PC-9 (cell line): Measurements from ENCODE around the gene STX18. TPM values are rescaled to one million over a fixed set of nuclear protein-coding genes. Genes with fewer than 3 reads are reported as not detected.

Experiments
- BruUV-seq: library from RNA; stranded (reverse); fragments of 400-500 nt; replicated peaks from 2 replicates; lab custom pipeline; 2021; lab: Mats Ljungman, UMichigan
- CTCF ChIA-PET: fragments of 300-600 bp; sonication (Branson Sonifier 250); formaldehyde crosslinking; loops from one replicate; lab custom pipeline; 2022; ENCODE audit warnings: antibody characterized with exemption; lab: Charles Lee
- POLR2A ChIA-PET: fragments of 300-600 bp; sonication (Branson Sonifier 250); formaldehyde crosslinking; loops from one replicate; lab custom pipeline; 2022; ENCODE audit warnings: antibody characterized with exemption; ENCODE audit not compliant: unreplicated experiment; lab: Charles Lee
- DNase-seq, 2 experiments: peaks; one replicate each; pipeline versions ENCODE4 v3.0.0 to v3.0.0-alpha.2; 2015 to 2022; ENCODE audit warnings: mixed read lengths in 1 of 2
- H2AFZ ChIP-seq: fragments of 200-600 bp; sonication (generic); 2 replicates; pipeline ENCODE4 v1.8.1; 2017; ENCODE audit warnings: antibody characterized with exemption
- H3F3A ChIP-seq: fragments of 200-600 bp; sonication (generic); 2 replicates; pipeline ENCODE4 v1.8.1; 2017; ENCODE audit warnings: antibody characterized with exemption, mild to moderate bottlenecking, low read depth; ENCODE audit not compliant: insufficient read depth
- H3K27ac ChIP-seq: fragments of 200-600 bp; sonication (generic); 2 replicates; pipeline ENCODE4 v1.6.1; 2016; ENCODE audit warnings: mixed run types
- H3K27me3 ChIP-seq: fragments of 200-600 bp; sonication (generic); 2 replicates; pipeline ENCODE4 v1.6.1; 2016; ENCODE audit warnings: low read depth, mixed run types; ENCODE audit not compliant: insufficient read depth
- H3K36me3 ChIP-seq: fragments of 200-600 bp; sonication (generic); 2 replicates; pipeline ENCODE4 v1.6.1; 2016; ENCODE audit warnings: low read depth, mixed run types
- H3K4me1 ChIP-seq: fragments of 200-600 bp; sonication (generic); replicated peaks from 2 replicates; pipeline ENCODE4 v1.6.1; 2016; ENCODE audit warnings: mixed run types; ENCODE audit not compliant: insufficient read depth
- H3K4me2 ChIP-seq: fragments of 200-600 bp; sonication (generic); 2 replicates; pipeline ENCODE4 v1.6.1; 2017; ENCODE audit warnings: mixed run types
- H3K4me3 ChIP-seq: fragments of 200-600 bp; sonication (generic); 2 replicates; pipeline ENCODE4 v1.6.1; 2016; ENCODE audit warnings: mixed run types
- H3K79me2 ChIP-seq: fragments of 200-600 bp; sonication (generic); 2 replicates; pipeline ENCODE4 v1.6.1; 2017; ENCODE audit warnings: low read depth, mixed run types
- H3K9me2 ChIP-seq: fragments of 200-600 bp; sonication (generic); 2 replicates; pipeline ENCODE4 v1.8.1; 2017; ENCODE audit warnings: mild to moderate bottlenecking; ENCODE audit not compliant: insufficient read depth
- H3K9me3 ChIP-seq: fragments of 200-600 bp; sonication (generic); 2 replicates; pipeline ENCODE4 v1.8.1; 2016; ENCODE audit warnings: low read depth; ENCODE audit not compliant: insufficient read depth
- H4K20me1 ChIP-seq: fragments of 200-600 bp; sonication (generic); 2 replicates; pipeline ENCODE4 v1.8.1; 2017; ENCODE audit not compliant: insufficient read depth
- EZH2 ChIP-seq: fragments of 200-600 bp; sonication (generic); IDR thresholded peaks from 2 replicates; pipeline ENCODE4 v1.8.0; 2017; ENCODE audit warnings: antibody characterized with exemption, low read depth
- intact Hi-C: fragments of 100-400 bp; cut with micrococcal nuclease; formaldehyde crosslinking; loops from one replicate; pipeline ENCODE4 v1.10.0; 2022; ENCODE audit not compliant: unreplicated experiment
- total RNA-seq: library from RNA; stranded (reverse); gene quantifications from 2 replicates; pipeline ENCODE4 v1.2.3, GENCODE V29; 2021
- TF ChIP-seq, protein P1 (sequence below): fragments of 200-600 bp; sonication (generic); conservative IDR thresholded peaks from 2 replicates; pipeline ENCODE4 v1.6.1; 2017; ENCODE audit warnings: mixed run types, antibody characterized with exemption, mild to moderate bottlenecking, moderate library complexity

Gene STX18
- total RNA-seq, 1 experiment from 2014 or later = 30.5 TPM

DNA sequence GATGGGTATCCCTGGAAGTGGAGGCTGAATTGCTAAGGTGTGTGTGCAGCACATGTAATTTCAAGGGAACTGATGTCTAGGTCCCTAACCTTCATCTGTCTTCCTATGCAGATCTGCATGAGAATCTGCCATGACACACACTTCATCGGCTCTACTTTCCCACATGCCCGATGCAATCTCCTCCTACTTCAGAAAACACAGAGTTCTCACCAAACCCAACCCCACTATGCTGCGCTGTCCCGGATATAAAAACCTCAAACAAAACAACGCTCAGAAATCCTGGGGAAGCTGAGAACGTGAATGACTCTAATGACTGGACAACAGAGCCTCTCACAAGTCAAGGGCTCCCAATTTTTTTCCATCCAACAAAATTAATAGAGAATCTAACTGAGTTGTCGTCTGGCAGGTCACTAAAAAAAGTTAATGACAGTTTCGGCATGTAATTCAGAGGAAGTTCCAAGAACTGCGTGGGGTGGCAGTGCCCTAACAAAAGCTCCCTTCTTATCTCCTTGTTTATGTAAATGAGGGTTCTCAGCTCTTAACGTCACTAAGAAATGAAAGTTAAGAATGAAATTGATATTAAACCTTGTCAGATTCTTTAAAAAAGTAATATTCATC lies 39.0 kb downstream of the STX18 start:
- DNase-seq = no peak
- Histone ChIP-seq H3K4me2 (no peak overlapping the region), H3K27me3 (no peaks in the 10 kb centered on the region), H3K36me3 (no peaks in the 10 kb centered on the region), H3K4me3 (no peak overlapping the region), H3F3A (no peaks in the 10 kb centered on the region), H3K4me1 (no peaks in the 10 kb centered on the region), H3K9me3 (no peaks in the 10 kb centered on the region), H3K9me2 (no peaks in the 10 kb centered on the region), H3K27ac (no peak overlapping the region), H3K79me2 (no peaks in the 10 kb centered on the region), H4K20me1 (no peaks in the 10 kb centered on the region; the same call in 1 of the 2 replicates), H2AFZ (no peak overlapping the region)
- no TSS peak for BruUV-seq
- intact Hi-C loops = no loop called here
- POLR2A ChIA-PET = no interaction called here
- CTCF ChIA-PET = no interaction called here
- no peak for TF ChIP-seq EZH2
- TF ChIP-seq, protein P1, sequence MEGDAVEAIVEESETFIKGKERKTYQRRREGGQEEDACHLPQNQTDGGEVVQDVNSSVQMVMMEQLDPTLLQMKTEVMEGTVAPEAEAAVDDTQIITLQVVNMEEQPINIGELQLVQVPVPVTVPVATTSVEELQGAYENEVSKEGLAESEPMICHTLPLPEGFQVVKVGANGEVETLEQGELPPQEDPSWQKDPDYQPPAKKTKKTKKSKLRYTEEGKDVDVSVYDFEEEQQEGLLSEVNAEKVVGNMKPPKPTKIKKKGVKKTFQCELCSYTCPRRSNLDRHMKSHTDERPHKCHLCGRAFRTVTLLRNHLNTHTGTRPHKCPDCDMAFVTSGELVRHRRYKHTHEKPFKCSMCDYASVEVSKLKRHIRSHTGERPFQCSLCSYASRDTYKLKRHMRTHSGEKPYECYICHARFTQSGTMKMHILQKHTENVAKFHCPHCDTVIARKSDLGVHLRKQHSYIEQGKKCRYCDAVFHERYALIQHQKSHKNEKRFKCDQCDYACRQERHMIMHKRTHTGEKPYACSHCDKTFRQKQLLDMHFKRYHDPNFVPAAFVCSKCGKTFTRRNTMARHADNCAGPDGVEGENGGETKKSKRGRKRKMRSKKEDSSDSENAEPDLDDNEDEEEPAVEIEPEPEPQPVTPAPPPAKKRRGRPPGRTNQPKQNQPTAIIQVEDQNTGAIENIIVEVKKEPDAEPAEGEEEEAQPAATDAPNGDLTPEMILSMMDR = no peak

DNA sequence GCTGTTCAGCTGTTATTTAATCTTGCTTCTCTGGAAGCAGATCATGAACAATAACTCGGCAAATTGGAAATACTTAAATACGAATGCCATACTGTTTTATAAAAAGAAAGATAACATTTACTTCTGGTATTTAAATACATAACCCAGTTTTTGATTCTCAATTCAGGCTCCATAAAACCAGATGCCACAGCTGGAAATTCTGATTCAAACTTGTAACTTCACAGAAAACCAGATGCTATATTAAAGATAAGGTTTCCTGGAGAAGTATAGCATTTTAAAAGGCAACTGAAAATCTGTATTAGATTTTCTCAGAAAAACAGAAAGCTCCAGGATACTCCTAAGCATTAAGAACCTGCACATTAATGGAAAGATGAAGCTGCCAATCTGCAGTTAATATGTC lies 40.2 kb downstream of the STX18 start:
- no TSS peak for BruUV-seq
- no peaks in the 10 kb centered on the region for H3K79me2 ChIP-seq
- no peaks in the 10 kb centered on the region for H3K9me3 ChIP-seq
- H3K27ac ChIP-seq = no peak overlapping the region
- H3F3A ChIP-seq = no peaks in the 10 kb centered on the region
- no peak for DNase-seq
- no peaks in the 10 kb centered on the region for H3K27me3 ChIP-seq
- intact Hi-C loops = no loop called here
- H3K36me3 ChIP-seq = no peaks in the 10 kb centered on the region
- H3K4me1 ChIP-seq = no peaks in the 10 kb centered on the region
- no peak overlapping the region for H3K4me3 ChIP-seq
- H4K20me1 ChIP-seq = no peaks in the 10 kb centered on the region; the same call in 1 of the 2 replicates
- CTCF ChIA-PET = no interaction called here
- H3K9me2 ChIP-seq = no peaks in the 10 kb centered on the region
- no peak overlapping the region for H3K4me2 ChIP-seq
- no peak overlapping the region for H2AFZ ChIP-seq
- TF ChIP-seq, protein P1 = no peak
- no peak for TF ChIP-seq EZH2
- POLR2A ChIA-PET = no interaction called here

DNA sequence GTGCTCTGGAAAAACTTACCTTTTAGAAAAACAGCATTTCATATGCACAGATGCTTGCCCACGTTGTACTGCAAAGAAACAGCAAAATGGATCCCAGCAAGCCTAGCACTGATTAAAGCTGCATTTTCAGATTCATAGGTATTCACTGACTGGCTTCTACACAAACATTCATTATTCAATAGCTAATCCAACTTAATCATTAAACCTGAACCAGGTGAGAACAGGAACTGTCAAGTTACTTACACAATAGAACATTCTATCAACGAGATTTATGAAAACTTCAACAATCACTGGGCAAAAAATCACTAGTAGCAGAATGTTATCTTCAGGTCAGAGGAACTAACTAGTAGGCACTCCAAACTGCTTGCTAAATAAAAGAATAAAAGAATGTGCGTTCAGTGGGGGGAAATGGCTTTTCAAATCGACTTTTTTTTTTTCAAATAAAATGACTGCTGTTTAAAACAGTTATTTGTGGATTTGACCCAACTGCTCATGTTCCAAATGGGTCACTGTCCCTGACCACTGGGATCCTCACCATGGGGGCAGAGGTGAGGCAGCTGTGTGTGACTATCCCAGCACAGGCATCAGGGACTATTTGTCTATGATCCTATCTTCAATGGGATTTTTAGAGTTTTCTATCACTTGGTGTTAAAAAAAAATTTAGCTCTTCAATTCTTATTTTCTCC lies 42.3 kb downstream of the STX18 start:
- intact Hi-C loops = no loop called here
- no peak overlapping the region for H3K4me3 ChIP-seq
- DNase-seq = no peak
- no peak overlapping the region for H3K27ac ChIP-seq
- H3K4me1 ChIP-seq = no peaks in the 10 kb centered on the region
- H3K4me2 ChIP-seq = no peak overlapping the region
- ChIA-PET POLR2A (no interaction called here), CTCF (no interaction called here)
- BruUV-seq = no TSS peak
- no peaks in the 10 kb centered on the region for H3K9me3 ChIP-seq
- H2AFZ ChIP-seq = no peak overlapping the region
- H3K36me3 ChIP-seq = no peaks in the 10 kb centered on the region
- H3F3A ChIP-seq = no peaks in the 10 kb centered on the region
- no peaks in the 10 kb centered on the region for H3K79me2 ChIP-seq
- H3K27me3 ChIP-seq = no peaks in the 10 kb centered on the region
- H4K20me1 ChIP-seq = no peaks in the 10 kb centered on the region; the same call in 1 of the 2 replicates
- H3K9me2 ChIP-seq = no peaks in the 10 kb centered on the region
- no peak for TF ChIP-seq EZH2
